HEK293 (cell line): ENCODE results near the gene DUS1L.

Experiments used
- CTCF ChIA-PET: fragments of 350-600 bp; formaldehyde crosslinking; extraction: SDS; loops from one replicate; lab custom pipeline; 2021; ENCODE audit warnings: antibody characterized with exemption; lab: Yijun Ruan, JAX
- POLR2A ChIA-PET: fragments of 300-600 bp; formaldehyde crosslinking; extraction: SDS; loops from one replicate; lab custom pipeline; 2020; ENCODE audit warnings: antibody characterized with exemption, inconsistent platforms; lab: Yijun Ruan, JAX
- H3K27ac ChIP-seq: fragments of 200-500 bp; sonication (Bioruptor generic); 2 replicates; pipeline ENCODE4 v1.5.1; 2014; ENCODE audit warnings: low read depth, low read length, control low read depth, inconsistent platforms; ENCODE audit errors: extremely low read depth
- H3K36me3 ChIP-seq, 2 experiments: fragments of 200-500 bp in 1 of 2; sonication (Bioruptor generic) in 1 of 2; 1 replicate in 1 of 2; 2 replicates in 1 of 2; pipeline ENCODE4 v1.5.1; 2014 to 2017; ENCODE audit warnings: inconsistent platforms in 2 of 2, low read length in 2 of 2; ENCODE audit not compliant: control insufficient read depth in 2 of 2, insufficient read depth in 1 of 2
- H3K4me1 ChIP-seq: fragments of 200-500 bp; sonication (Bioruptor generic); 2 replicates; pipeline ENCODE4 v1.5.1; 2014; ENCODE audit warnings: mild to moderate bottlenecking, low read length, inconsistent platforms; ENCODE audit not compliant: control insufficient read depth, insufficient read depth
- H3K4me3 ChIP-seq: 2 replicates; pipeline ENCODE4 v1.5.1; 2011; ENCODE audit warnings: low read depth, mild to moderate bottlenecking, control low read depth, low read length, moderate library complexity
- H3K9me3 ChIP-seq: fragments of 200-500 bp; sonication (Bioruptor generic); 2 replicates; pipeline ENCODE4 v1.5.1; 2014; ENCODE audit warnings: low read depth, low read length, inconsistent platforms; ENCODE audit not compliant: control insufficient read depth, insufficient read depth
- GLIS2 ChIP-seq: fragments of 450-650 bp; formaldehyde crosslinking; IDR thresholded peaks from 2 replicates; pipeline ENCODE4 v1.5.1; 2016; ENCODE audit warnings: missing biosample characterization, missing genetic modification characterization
- MYNN ChIP-seq: fragments of 450-650 bp; formaldehyde crosslinking; IDR thresholded peaks from 2 replicates; pipeline ENCODE4 v1.5.1; 2016; ENCODE audit warnings: missing biosample characterization, missing genetic modification characterization, borderline replicate concordance
- SETDB1 ChIP-seq: IDR thresholded peaks from one replicate; pipeline ENCODE4 v1.6.1; 2017; ENCODE audit warnings: mild to moderate bottlenecking, low read length, moderate library complexity, mixed read lengths; ENCODE audit not compliant: insufficient read length
- ZBTB20 ChIP-seq: fragments of 450-650 bp; formaldehyde crosslinking; IDR thresholded peaks from 2 replicates; pipeline ENCODE4 v1.5.1; 2016; ENCODE audit warnings: missing biosample characterization, missing genetic modification characterization
- ZBTB21 ChIP-seq: fragments of 450-650 bp; formaldehyde crosslinking; IDR thresholded peaks from 2 replicates; pipeline ENCODE4 v1.5.1; 2017; ENCODE audit warnings: missing biosample characterization, missing genetic modification characterization
- ZFHX2 ChIP-seq: fragments of 450-650 bp; formaldehyde crosslinking; conservative IDR thresholded peaks from 2 replicates; pipeline ENCODE4 v1.5.1; 2016; ENCODE audit warnings: missing biosample characterization, missing genetic modification characterization
- ZFP3 ChIP-seq: fragments of 450-650 bp; formaldehyde crosslinking; IDR thresholded peaks from 2 replicates; pipeline ENCODE4 v1.5.1; 2016; ENCODE audit warnings: low read depth, missing biosample characterization, missing genetic modification characterization
- ZIC2 ChIP-seq: fragments of 450-650 bp; formaldehyde crosslinking; IDR thresholded peaks from 2 replicates; pipeline ENCODE4 v1.5.1; 2016; ENCODE audit warnings: missing biosample characterization, missing genetic modification characterization
- ZNF114 ChIP-seq: fragments of 450-650 bp; formaldehyde crosslinking; IDR thresholded peaks from 2 replicates; pipeline ENCODE4 v1.5.0; 2017; ENCODE audit warnings: missing biosample characterization, missing genetic modification characterization
- ZNF354C ChIP-seq: fragments of 450-650 bp; formaldehyde crosslinking; IDR thresholded peaks from 2 replicates; pipeline ENCODE4 v1.5.1; 2016; ENCODE audit warnings: missing biosample characterization, missing genetic modification characterization, low read depth, borderline replicate concordance
- ZNF501 ChIP-seq: fragments of 450-650 bp; formaldehyde crosslinking; IDR thresholded peaks from 2 replicates; pipeline ENCODE4 v1.5.1; 2016; ENCODE audit warnings: missing biosample characterization, missing genetic modification characterization
- ZNF521 ChIP-seq: fragments of 450-650 bp; formaldehyde crosslinking; IDR thresholded peaks from 2 replicates; pipeline ENCODE4 v1.5.1; 2017; ENCODE audit warnings: missing biosample characterization, mild to moderate bottlenecking, missing genetic modification characterization
- ZNF596 ChIP-seq: fragments of 450-650 bp; IDR thresholded peaks from 2 replicates; pipeline ENCODE4 v1.5.0; 2018; ENCODE audit warnings: missing biosample characterization, mild to moderate bottlenecking, missing genetic modification characterization, moderate library complexity
- ZNF600 ChIP-seq: fragments of 450-650 bp; formaldehyde crosslinking; IDR thresholded peaks from 2 replicates; pipeline ENCODE4 v1.5.1; 2016; ENCODE audit warnings: missing biosample characterization, missing genetic modification characterization
- ZNF658 ChIP-seq: fragments of 450-650 bp; formaldehyde crosslinking; IDR thresholded peaks from 2 replicates; pipeline ENCODE4; 2016; ENCODE audit warnings: missing biosample characterization, missing genetic modification characterization
- ZNF747 ChIP-seq: fragments of 450-650 bp; formaldehyde crosslinking; IDR thresholded peaks from 2 replicates; pipeline ENCODE4 v1.5.1; 2016; ENCODE audit warnings: missing biosample characterization, missing genetic modification characterization
- TF ChIP-seq, protein P1 (sequence below): fragments of 450-650 bp; formaldehyde crosslinking; IDR thresholded peaks from 2 replicates; pipeline ENCODE4 v1.5.1; 2016; ENCODE audit warnings: missing biosample characterization, missing genetic modification characterization
- TF ChIP-seq, protein P2 (sequence below): fragments of 450-650 bp; formaldehyde crosslinking; IDR thresholded peaks from 2 replicates; pipeline ENCODE4 v1.5.1; 2017; ENCODE audit warnings: missing biosample characterization, missing genetic modification characterization
- TF ChIP-seq, protein P3 (sequence below): fragments of 450-650 bp; formaldehyde crosslinking; IDR thresholded peaks from 2 replicates; pipeline ENCODE4 v1.5.1; 2017; ENCODE audit warnings: missing biosample characterization, missing genetic modification characterization
- TF ChIP-seq, protein P4 (sequence below): fragments of 450-650 bp; formaldehyde crosslinking; optimal IDR thresholded peaks from 2 replicates; pipeline ENCODE3; 2016; ENCODE audit warnings: missing biosample characterization, mild to moderate bottlenecking, missing genetic modification characterization
- TF ChIP-seq, protein P5 (sequence below): fragments of 450-650 bp; formaldehyde crosslinking; IDR thresholded peaks from 2 replicates; pipeline ENCODE4 v1.5.0; 2017; ENCODE audit warnings: missing biosample characterization, missing genetic modification characterization, borderline replicate concordance
- TF ChIP-seq, protein P6 (sequence below): fragments of 450-650 bp; formaldehyde crosslinking; IDR thresholded peaks from 2 replicates; pipeline ENCODE4 v1.5.1; 2016; ENCODE audit warnings: missing biosample characterization, missing genetic modification characterization

Gene DUS1L

DNA sequence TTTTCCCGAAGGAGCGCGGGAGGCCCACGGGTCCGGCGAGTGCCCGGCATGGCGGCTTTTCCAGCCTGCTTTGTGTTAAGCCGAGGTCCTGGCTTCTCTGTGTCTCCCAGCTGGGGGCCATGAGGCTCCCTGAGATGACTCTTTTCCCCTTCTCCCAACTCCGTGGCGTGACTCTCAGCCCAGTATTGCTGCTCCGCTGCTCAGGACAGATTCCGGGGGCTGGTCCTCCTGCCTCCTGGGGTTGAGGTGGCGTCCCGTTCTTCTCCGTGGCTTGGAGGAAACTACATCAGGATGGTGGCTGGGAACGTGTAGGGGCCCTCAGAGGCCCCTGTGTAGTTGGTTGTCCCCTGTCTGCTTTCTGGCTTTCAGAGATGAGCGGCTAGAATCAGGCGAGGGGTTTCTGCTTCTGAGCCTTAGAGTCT is 13.0 kb downstream of the DUS1L start:
- peaks cover 0 to 78% of the 10 kb centered on the region in 2 experiments; a peak in 2 of 3 replicates for H3K36me3 ChIP-seq
- H3K4me3 ChIP-seq, result peak overlapping the region; percentile 83
- no peaks in the 10 kb centered on the region for H3K9me3 ChIP-seq
- ChIA-PET CTCF (interaction anchor here (0.7 kb wide), 2 partner anchors 15 to 33 kb away, joined by 3 read pairs; partner anchors contain the start of gene DCXR), POLR2A (interaction anchor here (0.5 to 14.2 kb wide), 10 partner anchors 9 to 243 kb away, joined by 3 to 96 read pairs (median 4); partner anchors contain the start of genes DCXR, DUS1L, FASN and RAC3)
- peak overlapping the region; percentile 73 for H3K27ac ChIP-seq
- H3K4me1 ChIP-seq, result peaks cover 7% of the 10 kb centered on the region
- peak; percentile 3; the same call in 1 of the 2 replicates for TF ChIP-seq ZNF600 (tag by site-specific recombination)
- TF ChIP-seq, protein P1, sequence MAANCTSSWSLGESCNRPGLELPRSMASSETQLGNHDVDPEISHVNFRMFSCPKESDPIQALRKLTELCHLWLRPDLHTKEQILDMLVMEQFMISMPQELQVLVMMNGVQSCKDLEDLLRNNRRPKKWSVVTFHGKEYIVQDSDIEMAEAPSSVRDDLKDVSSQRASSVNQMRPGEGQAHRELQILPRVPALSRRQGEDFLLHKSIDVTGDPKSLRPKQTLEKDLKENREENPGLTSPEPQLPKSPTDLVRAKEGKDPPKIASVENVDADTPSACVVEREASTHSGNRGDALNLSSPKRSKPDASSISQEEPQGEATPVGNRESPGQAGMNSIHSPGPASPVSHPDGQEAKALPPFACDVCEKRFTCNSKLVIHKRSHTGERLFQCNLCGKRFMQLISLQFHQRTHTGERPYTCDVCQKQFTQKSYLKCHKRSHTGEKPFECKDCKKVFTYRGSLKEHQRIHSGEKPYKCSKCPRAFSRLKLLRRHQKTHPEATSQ (tag by site-specific recombination), result no peak
- no peak for TF ChIP-seq ZNF354C (tag by site-specific recombination)
- TF ChIP-seq, protein P2, sequence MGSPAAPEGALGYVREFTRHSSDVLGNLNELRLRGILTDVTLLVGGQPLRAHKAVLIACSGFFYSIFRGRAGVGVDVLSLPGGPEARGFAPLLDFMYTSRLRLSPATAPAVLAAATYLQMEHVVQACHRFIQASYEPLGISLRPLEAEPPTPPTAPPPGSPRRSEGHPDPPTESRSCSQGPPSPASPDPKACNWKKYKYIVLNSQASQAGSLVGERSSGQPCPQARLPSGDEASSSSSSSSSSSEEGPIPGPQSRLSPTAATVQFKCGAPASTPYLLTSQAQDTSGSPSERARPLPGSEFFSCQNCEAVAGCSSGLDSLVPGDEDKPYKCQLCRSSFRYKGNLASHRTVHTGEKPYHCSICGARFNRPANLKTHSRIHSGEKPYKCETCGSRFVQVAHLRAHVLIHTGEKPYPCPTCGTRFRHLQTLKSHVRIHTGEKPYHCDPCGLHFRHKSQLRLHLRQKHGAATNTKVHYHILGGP (tag by site-specific recombination), result no peak
- peak; percentile 2; the same call in 1 of the 2 replicates for TF ChIP-seq ZIC2 (tag by site-specific recombination)
- 0 out of 2 replicates have a peak, but pooled peaks have one; percentile 5 for TF ChIP-seq GLIS2 (tag by site-specific recombination)

DNA sequence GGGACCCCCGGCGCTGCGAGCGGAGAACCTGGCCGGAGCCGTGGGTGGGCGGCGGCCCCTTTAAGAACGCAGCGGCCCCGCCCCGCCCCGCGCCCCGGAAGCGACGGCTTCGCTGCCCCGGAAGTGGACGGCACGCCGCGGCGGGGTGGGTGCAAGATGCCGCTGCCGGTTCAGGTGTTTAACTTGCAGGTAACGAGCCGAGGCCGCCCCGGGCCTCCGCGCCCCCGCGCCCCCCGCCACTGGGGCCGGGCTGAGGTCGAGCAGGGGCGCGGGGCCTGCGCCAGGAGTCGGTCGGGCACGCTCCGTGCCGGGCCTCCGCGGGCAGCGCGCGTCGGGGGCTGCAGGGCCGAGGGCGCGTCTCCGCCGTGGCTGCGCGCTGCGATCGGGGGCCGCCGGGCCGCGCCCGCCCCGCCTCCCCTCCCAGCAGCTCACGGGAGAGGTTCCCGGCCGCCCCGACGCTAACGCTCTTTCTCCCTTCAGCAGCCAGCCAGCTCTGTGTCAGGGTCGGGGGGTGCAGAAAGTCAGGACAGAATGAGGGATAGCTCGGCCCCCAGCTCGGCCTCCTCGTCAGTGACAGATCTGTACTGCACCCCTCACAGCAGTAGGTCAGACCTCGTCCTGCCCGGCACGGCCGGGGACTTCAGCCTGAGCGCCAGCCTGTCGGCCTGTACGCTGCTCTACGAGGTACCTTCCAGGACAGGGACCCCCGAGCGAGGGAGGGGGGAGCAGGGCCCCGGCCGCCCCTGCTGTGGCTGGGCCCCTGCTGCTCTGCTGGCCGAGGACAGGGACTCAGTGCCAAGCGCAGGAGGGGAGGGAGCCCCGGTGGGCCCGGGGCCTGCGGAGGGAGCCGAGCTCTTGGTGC is 13.6 kb downstream of the DUS1L start, which contains the start of the genes GPS1 and RFNG:
Gene GPS1, plus strand, starts transcription at position 123 of the 862 bp plus-strand sequence. Its CDS starts 34 bp downstream, at position 157.
Gene RFNG, minus strand, starts transcription at position 36 of the 862 bp plus-strand sequence. CDS start 45 bp downstream, outside the sequence.
- Histone ChIP-seq H3K4me3 (peak within 1 kb of the TSS; percentile 83), H3K36me3 (peaks cover 0 to 78% of the 10 kb centered on the region in 2 experiments; a peak in 2 of 3 replicates), H3K27ac (peak within 1 kb of the TSS; percentile 73), H3K9me3 (no peaks in the 10 kb centered on the region), H3K4me1 (peaks cover 7% of the 10 kb centered on the region)
- ChIA-PET CTCF (interaction anchor here (0.5 to 0.7 kb wide), 3 partner anchors 14 to 145 kb away, joined by 3 read pairs; partner anchors contain the start of gene DCXR), POLR2A (interaction anchor here (0.5 to 14.2 kb wide), 9 partner anchors 10 to 244 kb away, joined by 3 to 96 read pairs (median 4); partner anchors contain the start of genes DCXR, DUS1L, FASN and RAC3)
- TF ChIP-seq, protein P3, sequence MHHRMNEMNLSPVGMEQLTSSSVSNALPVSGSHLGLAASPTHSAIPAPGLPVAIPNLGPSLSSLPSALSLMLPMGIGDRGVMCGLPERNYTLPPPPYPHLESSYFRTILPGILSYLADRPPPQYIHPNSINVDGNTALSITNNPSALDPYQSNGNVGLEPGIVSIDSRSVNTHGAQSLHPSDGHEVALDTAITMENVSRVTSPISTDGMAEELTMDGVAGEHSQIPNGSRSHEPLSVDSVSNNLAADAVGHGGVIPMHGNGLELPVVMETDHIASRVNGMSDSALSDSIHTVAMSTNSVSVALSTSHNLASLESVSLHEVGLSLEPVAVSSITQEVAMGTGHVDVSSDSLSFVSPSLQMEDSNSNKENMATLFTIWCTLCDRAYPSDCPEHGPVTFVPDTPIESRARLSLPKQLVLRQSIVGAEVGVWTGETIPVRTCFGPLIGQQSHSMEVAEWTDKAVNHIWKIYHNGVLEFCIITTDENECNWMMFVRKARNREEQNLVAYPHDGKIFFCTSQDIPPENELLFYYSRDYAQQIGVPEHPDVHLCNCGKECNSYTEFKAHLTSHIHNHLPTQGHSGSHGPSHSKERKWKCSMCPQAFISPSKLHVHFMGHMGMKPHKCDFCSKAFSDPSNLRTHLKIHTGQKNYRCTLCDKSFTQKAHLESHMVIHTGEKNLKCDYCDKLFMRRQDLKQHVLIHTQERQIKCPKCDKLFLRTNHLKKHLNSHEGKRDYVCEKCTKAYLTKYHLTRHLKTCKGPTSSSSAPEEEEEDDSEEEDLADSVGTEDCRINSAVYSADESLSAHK, result no peak
- TF ChIP-seq GLIS2 (tag by site-specific recombination) (peak; percentile 76), ZNF658 (tag by site-specific recombination) (no peak), ZNF521 (tag by site-specific recombination) (no peak), ZIC2 (tag by site-specific recombination) (peak; percentile 95), ZBTB21 (tag by site-specific recombination) (no peak), ZFHX2 (no peak), ZNF501 (tag by site-specific recombination) (no peak), ZNF596 (tag by site-specific recombination) (no peak), ZNF114 (tag by site-specific recombination) (no peak), ZNF747 (tag by site-specific recombination) (no peak), ZFP3 (tag by site-specific recombination) (no peak), SETDB1 (no peak), ZBTB20 (tag by site-specific recombination) (peak; percentile 41; the same call in 1 of the 2 replicates), MYNN (no peak)
- TF ChIP-seq, protein P4, sequence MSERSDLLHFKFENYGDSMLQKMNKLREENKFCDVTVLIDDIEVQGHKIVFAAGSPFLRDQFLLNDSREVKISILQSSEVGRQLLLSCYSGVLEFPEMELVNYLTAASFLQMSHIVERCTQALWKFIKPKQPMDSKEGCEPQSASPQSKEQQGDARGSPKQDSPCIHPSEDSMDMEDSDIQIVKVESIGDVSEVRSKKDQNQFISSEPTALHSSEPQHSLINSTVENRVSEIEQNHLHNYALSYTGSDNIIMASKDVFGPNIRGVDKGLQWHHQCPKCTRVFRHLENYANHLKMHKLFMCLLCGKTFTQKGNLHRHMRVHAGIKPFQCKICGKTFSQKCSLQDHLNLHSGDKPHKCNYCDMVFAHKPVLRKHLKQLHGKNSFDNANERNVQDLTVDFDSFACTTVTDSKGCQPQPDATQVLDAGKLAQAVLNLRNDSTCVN (tag by site-specific recombination), result peak; percentile 66
- TF ChIP-seq, protein P5, sequence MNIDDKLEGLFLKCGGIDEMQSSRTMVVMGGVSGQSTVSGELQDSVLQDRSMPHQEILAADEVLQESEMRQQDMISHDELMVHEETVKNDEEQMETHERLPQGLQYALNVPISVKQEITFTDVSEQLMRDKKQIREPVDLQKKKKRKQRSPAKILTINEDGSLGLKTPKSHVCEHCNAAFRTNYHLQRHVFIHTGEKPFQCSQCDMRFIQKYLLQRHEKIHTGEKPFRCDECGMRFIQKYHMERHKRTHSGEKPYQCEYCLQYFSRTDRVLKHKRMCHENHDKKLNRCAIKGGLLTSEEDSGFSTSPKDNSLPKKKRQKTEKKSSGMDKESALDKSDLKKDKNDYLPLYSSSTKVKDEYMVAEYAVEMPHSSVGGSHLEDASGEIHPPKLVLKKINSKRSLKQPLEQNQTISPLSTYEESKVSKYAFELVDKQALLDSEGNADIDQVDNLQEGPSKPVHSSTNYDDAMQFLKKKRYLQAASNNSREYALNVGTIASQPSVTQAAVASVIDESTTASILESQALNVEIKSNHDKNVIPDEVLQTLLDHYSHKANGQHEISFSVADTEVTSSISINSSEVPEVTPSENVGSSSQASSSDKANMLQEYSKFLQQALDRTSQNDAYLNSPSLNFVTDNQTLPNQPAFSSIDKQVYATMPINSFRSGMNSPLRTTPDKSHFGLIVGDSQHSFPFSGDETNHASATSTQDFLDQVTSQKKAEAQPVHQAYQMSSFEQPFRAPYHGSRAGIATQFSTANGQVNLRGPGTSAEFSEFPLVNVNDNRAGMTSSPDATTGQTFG (tag by site-specific recombination), result no peak
- TF ChIP-seq, protein P6, sequence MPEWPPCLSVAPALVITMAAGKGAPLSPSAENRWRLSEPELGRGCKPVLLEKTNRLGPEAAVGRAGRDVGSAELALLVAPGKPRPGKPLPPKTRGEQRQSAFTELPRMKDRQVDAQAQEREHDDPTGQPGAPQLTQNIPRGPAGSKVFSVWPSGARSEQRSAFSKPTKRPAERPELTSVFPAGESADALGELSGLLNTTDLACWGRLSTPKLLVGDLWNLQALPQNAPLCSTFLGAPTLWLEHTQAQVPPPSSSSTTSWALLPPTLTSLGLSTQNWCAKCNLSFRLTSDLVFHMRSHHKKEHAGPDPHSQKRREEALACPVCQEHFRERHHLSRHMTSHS, result no peak
